Kidney capillary endothelial cell (primary cell): Measurements from ENCODE around the gene LRP10.

Source experiments
- DNase-seq: peaks from one replicate; pipeline ENCODE4 v3.0.0-alpha.2; 2018; ENCODE audit warnings: low spot score

LRP10 gene

GRCh38 chr14:22865424-22866405 lies 5.8 kb upstream of the LRP10 start:
- no peak for DNase-seq

DNA sequence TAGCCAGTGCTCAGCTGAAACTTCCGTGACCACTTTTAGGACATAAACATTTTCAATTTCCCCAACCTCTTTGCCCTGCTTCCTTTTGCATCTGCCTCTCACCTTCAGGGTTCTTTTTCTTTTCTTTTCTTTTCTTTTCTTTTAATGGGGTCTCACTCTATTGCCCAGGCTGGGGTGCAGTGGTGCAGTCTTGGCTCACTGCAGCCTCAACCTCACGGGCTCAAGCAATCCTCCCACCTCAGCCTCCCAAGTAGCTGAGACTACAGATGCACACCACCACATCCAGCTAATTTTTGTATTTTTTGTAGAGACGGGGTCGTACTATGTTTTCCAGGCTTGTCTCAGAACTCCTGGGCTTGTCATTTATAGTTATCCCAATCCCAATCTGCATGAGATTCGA lies 4.7 kb upstream of the LRP10 start:
- DNase-seq: no peak

DNA sequence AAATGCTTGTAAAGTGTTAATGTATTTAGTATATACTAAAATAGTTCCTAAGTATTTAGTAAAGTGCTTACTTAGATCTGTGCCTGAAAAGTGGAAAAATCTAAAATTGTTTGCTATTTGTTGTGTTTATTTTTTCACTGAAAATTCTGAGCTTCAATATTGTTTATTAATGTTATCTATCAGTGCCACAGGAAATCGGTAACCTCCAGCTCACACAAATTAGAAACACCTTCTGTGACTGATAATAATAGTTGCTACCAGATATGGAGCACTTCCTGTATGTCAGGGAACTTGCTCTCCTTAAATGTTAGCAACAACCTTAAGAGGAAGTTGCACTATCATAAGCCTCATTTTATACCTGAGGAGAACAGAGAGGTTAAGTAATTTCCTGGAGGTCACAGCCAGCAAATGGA lies 723 bp upstream of the LRP10 start:
- no peak for DNase-seq

DNA sequence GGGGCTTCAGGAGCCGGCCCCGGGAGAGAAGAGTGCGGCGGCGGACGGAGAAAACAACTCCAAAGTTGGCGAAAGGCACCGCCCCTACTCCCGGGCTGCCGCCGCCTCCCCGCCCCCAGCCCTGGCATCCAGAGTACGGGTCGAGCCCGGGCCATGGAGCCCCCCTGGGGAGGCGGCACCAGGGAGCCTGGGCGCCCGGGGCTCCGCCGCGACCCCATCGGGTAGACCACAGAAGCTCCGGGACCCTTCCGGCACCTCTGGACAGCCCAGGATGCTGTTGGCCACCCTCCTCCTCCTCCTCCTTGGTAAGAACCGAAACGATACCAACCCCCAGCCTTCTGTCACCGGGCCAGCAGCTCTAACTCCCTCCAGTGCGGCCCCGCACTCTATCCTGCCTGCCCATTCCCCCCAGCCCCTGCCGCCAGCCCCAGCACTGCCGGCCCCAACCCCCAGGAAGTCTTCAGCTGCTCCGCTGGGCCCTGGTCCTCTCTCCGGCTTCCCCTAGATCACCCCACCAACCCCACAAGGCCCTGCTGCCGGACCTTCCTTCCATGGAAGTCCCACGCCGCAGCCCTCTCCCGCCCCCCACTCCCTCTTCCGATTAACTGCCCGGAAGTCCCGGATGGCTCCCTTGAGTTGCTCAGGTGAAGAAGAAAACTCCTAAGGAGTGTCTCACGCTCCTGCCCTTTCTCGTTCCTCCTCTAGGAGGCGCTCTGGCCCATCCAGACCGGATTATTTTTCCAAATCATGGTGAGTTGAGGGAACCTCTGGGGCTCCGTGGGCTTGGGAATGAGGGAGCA lies 693 bp downstream of the LRP10 start:
- DNase-seq: peak; percentile 71

GRCh38 chr14:22872833-22873520 lies 1.4 kb downstream of the LRP10 start:
- no peak for DNase-seq

GRCh38 chr14:22875003-22875747 lies 3.6 kb downstream of the LRP10 start:
- no peak for DNase-seq

- DNase-seq: no peak
Observed at GRCh38 chr14:22875748-22876319, 4.3 kb downstream of the LRP10 start.

GRCh38 chr14:22877000-22877501 lies 5.5 kb downstream of the LRP10 start:
- no peak for DNase-seq

GRCh38 chr14:22878271-22879246 lies 7.0 kb downstream of the LRP10 start:
- DNase-seq: no peak

- DNase-seq: no peak
Observed at GRCh38 chr14:22882064-22882463, 10.5 kb downstream of the LRP10 start.

DNA sequence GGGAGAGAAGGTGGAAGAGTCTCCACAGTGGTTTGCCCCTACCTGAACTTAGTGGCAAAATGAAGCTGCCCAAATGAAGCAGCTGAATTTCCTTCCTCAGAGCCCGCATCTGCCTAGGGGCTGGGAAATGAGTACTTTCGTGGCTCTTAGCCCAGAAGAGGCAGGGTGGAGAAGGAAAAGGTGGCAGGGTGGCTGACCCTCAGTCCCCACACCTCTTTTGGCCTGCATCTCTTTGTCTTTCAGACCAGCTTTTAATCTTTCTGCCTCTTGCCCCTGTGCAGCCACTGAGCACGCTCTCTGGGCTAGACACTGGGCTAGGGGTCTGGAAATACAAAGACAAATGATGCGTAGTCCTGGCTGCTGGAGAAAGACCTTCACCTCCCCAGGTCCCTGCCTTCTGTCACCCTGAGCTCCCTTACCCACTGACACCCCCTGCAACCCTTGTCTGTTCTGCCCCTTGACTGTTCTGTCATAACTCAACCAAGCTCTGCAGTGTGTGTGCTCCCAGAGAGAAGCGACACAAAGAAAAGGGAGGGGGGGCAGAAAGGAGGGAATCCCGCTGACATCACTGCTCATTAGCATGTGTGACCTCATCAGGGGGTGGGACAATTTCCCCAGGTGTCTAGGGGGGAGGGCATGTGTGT lies 11.1 kb downstream of the LRP10 start:
- DNase-seq: no peak

DNA sequence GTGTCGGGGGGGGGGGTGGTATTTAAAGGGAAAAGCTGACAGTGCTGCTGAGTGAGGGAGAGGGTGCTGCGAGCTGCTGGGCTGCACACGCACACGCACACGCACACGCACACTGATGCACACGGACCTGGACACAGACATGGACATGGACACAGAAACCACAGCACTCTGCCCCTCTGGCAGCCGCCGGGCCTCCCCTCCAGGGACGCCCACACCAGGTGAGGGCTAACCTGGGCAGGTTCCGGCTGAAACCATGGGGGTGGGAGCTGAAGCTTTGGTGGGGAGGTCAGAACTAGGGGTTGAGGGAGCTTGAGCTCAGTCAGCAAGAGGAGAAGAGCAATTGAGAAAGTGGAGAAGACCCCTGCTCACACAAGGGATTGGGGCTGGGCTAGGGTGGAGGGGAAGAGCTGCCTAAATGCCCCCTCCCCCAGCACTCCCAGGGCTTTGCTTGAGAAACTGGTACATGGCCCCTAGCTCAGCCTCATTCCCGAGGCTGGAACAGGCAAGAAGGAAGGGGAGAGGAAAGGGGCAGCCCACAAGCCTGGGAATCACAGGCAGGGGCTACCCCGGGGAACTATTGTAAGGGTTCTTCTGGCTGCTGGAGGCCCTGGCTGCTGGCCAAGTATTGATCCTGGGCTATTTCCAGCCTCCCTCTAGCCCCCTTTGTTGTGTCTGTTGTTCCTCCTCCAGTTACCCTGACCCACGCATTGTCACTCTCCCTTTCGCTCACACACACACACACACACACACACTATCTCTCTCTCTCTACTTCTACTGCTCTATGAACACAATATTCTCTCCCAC lies 11.8 kb downstream of the LRP10 start, which contains the start of gene REM2:
TSS of gene REM2 (plus strand) at position 50 of the 804 bp plus-strand sequence. CDS start at position 116, 66 bp downstream.
- no peak for DNase-seq

DNA sequence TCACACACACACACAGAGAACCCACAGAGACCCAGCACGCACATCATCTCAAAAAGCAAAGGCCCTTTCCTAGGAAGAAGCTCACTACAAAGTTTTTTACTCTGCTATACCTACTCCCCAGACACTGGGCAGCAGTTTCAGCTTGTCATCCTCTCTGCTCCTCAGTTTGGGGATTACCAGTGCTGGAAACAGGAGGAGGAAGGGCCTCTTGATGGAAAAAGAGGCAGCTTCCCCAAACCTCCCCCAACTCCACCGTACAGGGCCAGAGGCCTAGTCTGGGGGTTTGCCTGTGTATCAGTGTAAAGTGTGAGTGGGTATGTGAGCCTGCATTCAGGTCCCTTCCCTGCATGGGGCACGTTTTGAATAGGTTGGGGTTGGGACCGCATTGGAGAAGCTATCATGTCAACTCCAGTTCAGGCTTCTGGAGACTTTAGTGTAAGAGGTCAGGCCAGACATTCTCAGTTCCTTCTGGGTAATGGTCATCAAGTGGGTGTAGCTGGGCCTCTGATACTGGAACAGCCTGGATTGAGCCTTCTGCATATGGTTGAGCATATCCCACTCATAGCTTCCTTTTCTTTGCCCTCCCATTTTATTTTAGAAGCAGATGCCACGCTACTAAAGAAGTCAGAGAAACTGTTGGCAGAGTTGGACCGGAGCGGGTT lies 12.7 kb downstream of the LRP10 start:
- no peak for DNase-seq

DNA sequence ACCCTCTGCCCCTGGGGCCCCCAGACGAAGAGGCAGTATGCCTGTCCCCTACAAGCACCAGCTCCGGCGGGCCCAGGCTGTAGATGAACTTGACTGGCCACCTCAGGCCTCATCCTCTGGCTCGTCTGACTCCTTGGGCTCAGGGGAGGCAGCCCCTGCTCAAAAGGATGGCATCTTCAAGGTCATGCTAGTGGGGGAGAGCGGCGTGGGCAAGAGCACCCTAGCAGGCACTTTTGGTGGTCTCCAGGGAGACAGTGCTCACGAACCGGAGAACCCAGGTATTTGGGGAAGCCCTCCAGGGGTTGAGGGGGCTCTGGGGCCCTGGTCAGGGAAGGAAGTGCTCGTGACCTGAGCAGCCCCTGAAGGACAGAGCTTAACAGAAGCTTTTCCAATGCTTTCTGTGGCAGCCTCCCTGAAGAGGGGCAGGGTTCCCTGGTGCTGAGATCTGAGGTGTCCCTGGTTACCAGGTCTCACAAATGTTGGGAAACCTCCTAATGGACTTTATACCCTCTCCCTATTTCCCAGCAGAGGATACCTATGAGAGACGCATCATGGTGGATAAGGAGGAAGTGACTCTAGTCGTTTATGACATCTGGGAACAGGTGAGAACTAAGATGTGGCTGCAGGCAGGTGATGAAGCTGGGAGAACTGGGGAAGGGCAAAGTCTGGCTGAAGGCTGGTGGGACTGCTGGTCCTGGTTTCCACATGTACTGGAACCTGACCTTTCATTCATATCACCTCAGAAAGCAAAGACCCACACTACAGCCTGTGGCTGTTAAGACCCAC lies 13.4 kb downstream of the LRP10 start:
- DNase-seq: no peak

GRCh38 chr14:22885975-22886374 lies 14.4 kb downstream of the LRP10 start:
- no peak for DNase-seq

GRCh38 chr14:22886500-22887259 lies 15.1 kb downstream of the LRP10 start:
- DNase-seq: peak; percentile 29
